K562 (cell line): Measurements from ENCODE around the gene CCDC88A. TPM values are rescaled to one million over a fixed set of nuclear protein-coding genes. Genes with fewer than 3 reads are reported as not detected.

Experiments used
- ATAC-seq: fragments of 200-7000 bp; cut with Tn5 transposase; 3 replicates; pipeline ENCODE4 v1.9.1; 2020; ENCODE audit warnings: moderate library complexity
- BruUV-seq: library from RNA; stranded (reverse); fragments of 400-500 nt; replicated peaks from 2 replicates; lab custom pipeline; 2021; lab: Mats Ljungman, UMichigan
- CTCF ChIA-PET: fragments of 300-600 bp; formaldehyde crosslinking; extraction: SDS; loops from one replicate; lab custom pipeline; 2021; ENCODE audit warnings: low intra/inter-chr PET ratio; lab: Yijun Ruan, JAX
- POLR2A ChIA-PET: fragments of 300-600, 350-650 bp; sonication (Branson Sonifier 250); formaldehyde crosslinking; extraction: SDS; loops from one replicate; lab custom pipeline; 2021; ENCODE audit warnings: antibody characterized with exemption, inconsistent platforms; lab: Yijun Ruan, JAX
- DNase-seq, 4 experiments: peaks; one replicate each; pipeline versions ENCODE4 v3.0.0 to v3.0.0-alpha.2; 2011 to 2018; ENCODE audit warnings: low spot score in 3 of 4, mixed read lengths in 3 of 4; ENCODE audit errors: extremely low read depth in 1 of 4
- FAIRE-seq: peaks from 2 replicates; lab custom pipeline; 2011; peaks lifted over from hg19 to GRCh38; lab: Jason Lieb, UNC
- H2AFZ ChIP-seq: 2 replicates; pipeline ENCODE4 v1.6.0; 2011; ENCODE audit warnings: low read depth, low read length, control low read depth, inconsistent platforms
- H3K27ac ChIP-seq: fragments of 200-600 bp; 3 replicates; pipeline ENCODE4 v1.8.0; 2011; ENCODE audit warnings: low read depth, mild to moderate bottlenecking, control low read depth, inconsistent platforms, low read length, moderate library complexity, mixed read lengths; ENCODE audit errors: extremely low read depth
- H3K27me3 ChIP-seq, 2 experiments: fragments of 300-600 bp in 1 of 2; 2 replicates in 1 of 2; 3 replicates in 1 of 2; pipeline versions ENCODE4 v1.6.0 to v1.8.0; 2011; ENCODE audit warnings: inconsistent platforms in 2 of 2, low read length in 2 of 2, mild to moderate bottlenecking in 1 of 2, mixed read lengths in 1 of 2, moderate library complexity in 1 of 2; ENCODE audit not compliant: control insufficient read depth in 2 of 2, insufficient read depth in 2 of 2
- H3K36me3 ChIP-seq: fragments of 300-600 bp; 3 replicates; pipeline ENCODE4 v1.8.0; 2011; ENCODE audit warnings: mild to moderate bottlenecking, low read length, inconsistent platforms; ENCODE audit not compliant: control insufficient read depth, insufficient read depth
- H3K4me1 ChIP-seq, 2 experiments: fragments of 200-600 bp in 1 of 2; replicated peaks in 1 of 2; 2 replicates in 1 of 2; 3 replicates in 1 of 2; pipeline versions ENCODE4 v1.5.1 to v1.8.0; 2011; ENCODE audit warnings: inconsistent platforms in 2 of 2, low read length in 2 of 2, mild to moderate bottlenecking in 1 of 2, mixed read lengths in 1 of 2, moderate library complexity in 1 of 2; ENCODE audit not compliant: control insufficient read depth in 2 of 2, insufficient read depth in 2 of 2
- H3K4me2 ChIP-seq: 2 replicates; pipeline ENCODE4 v1.6.1; 2011; ENCODE audit warnings: low read length, control low read depth, inconsistent platforms, mixed read lengths; ENCODE audit not compliant: insufficient read depth
- H3K4me3 ChIP-seq: fragments of 200-600 bp; sonication (generic), shearing (Covaris generic); 2 replicates; pipeline ENCODE4 v1.5.1; 2016; ENCODE audit warnings: control low read depth, inconsistent platforms
- H3K79me2 ChIP-seq: fragments of 200-600 bp; 3 replicates; pipeline ENCODE4 v1.8.0; 2011; ENCODE audit warnings: low read length, inconsistent platforms; ENCODE audit not compliant: control insufficient read depth, insufficient read depth
- H3K9ac ChIP-seq, 2 experiments: 2 replicates each; pipeline versions ENCODE4 v1.6.0 to v1.6.1; 2011; ENCODE audit warnings: low read depth in 2 of 2, low read length in 2 of 2, control low read depth in 1 of 2, inconsistent platforms in 1 of 2, mild to moderate bottlenecking in 1 of 2, mixed read lengths in 1 of 2; ENCODE audit not compliant: insufficient read depth in 1 of 2
- H3K9me1 ChIP-seq: one replicate; pipeline ENCODE4 v1.6.0; 2011; ENCODE audit warnings: inconsistent platforms, mild to moderate bottlenecking, low read length, moderate library complexity; ENCODE audit not compliant: control insufficient read depth, insufficient read depth
- H3K9me3 ChIP-seq: replicated peaks from 2 replicates; pipeline ENCODE4 v1.5.1; 2011; ENCODE audit warnings: low read depth, low read length, inconsistent platforms; ENCODE audit not compliant: control insufficient read depth, insufficient read depth
- H4K20me1 ChIP-seq: replicated peaks from 2 replicates; pipeline ENCODE4 v1.6.1; 2011; ENCODE audit warnings: low read length, inconsistent platforms, mixed read lengths; ENCODE audit not compliant: control insufficient read depth, insufficient read depth
- SMAD1 ChIP-seq: fragments of 150-350 bp; IDR thresholded peaks from 2 replicates; pipeline ENCODE4 v1.6.1; 2014; ENCODE audit warnings: low read length, low read depth; ENCODE audit not compliant: partially characterized antibody
- SMC3 ChIP-seq: conservative IDR thresholded peaks from 2 replicates; pipeline ENCODE4 v1.6.1; 2011; ENCODE audit warnings: low read depth, low read length, improper control_type of control experiment; ENCODE audit not compliant: insufficient read depth
- ZFX ChIP-seq: sonication (generic); formaldehyde crosslinking; IDR thresholded peaks from 2 replicates; pipeline ENCODE4 v1.8.0; 2022; ENCODE audit warnings: mild to moderate bottlenecking, missing genetic modification reagents, moderate library complexity
- WGBS: fragments of 100-300 bp; shearing (Covaris generic); methylation state at CpG from one replicate; pipeline ENCODE4 v1.1.6; 2016; ENCODE audit warnings: low coverage, mixed read lengths; ENCODE audit not compliant: insufficient coverage; ENCODE audit errors: missing lambda C conversion rate; 5-methylcytosine and 5-hydroxymethylcytosine counted together
- in situ Hi-C: fragments of 300-500 bp; cut with MboI; formaldehyde crosslinking; loops from 4 replicates; pipeline ENCODE4 v1.15.0; 2018; ENCODE audit warnings: inconsistent platforms, mixed read lengths
- intact Hi-C: fragments of 100-400 bp; cut with micrococcal nuclease; formaldehyde crosslinking; loops from 2 replicates; pipeline ENCODE4 v1.14.2; 2022
- polyA plus RNA-seq, 8 experiments: library from polyadenylated mRNA; depleted of rRNA in 4 of 8; stranded (reverse) in 5 of 8; unstranded in 3 of 8; fragments of >200 nt; fragmentation: Nextera tagmentation in 2 of 8; fragmentation: Illumina TruSeq in 1 of 8; extraction: Ambion mirVana in 2 of 8; extraction: Trizol in 1 of 8; gene quantifications; 2 replicates each; pipeline versions ENCODE4 v1.2.1 to v1.2.3, GENCODE V29; 2011 to 2014; ENCODE audit warnings: inconsistent platforms in 1 of 8, missing spikeins in 1 of 8
- total RNA-seq, 7 experiments: library from RNA; depleted of rRNA in 6 of 7; stranded (reverse); fragments of >200 nt in 6 of 7; fragmentation: Illumina TruSeq in 2 of 7; extraction: Trizol in 2 of 7; gene quantifications; 2 replicates each; pipeline versions ENCODE4 v1.2.1 to v1.2.3, GENCODE V29; 2011 to 2021; ENCODE audit warnings: low replicate concordance in 1 of 7
- TF ChIP-seq, protein P1 (sequence below): fragments of 250-450 bp; sonication (Bioruptor Pico); IDR thresholded peaks from 2 replicates; pipeline ENCODE4 v1.4.0; 2020
- TF ChIP-seq, protein P2 (sequence below): sonication (generic); formaldehyde crosslinking; IDR thresholded peaks from 2 replicates; pipeline ENCODE4 v1.8.1; 2023; ENCODE audit warnings: mild to moderate bottlenecking, missing genetic modification reagents
- TF ChIP-seq, protein P3 (sequence below), 2 experiments: fragments of 450-650 bp in 1 of 2; sonication (generic) in 1 of 2; formaldehyde crosslinking in 1 of 2; IDR thresholded peaks in 1 of 2; conservative IDR thresholded peaks in 1 of 2; 2 replicates each; pipeline versions ENCODE4 v1.6.1 to v1.8.1; 2016 to 2023; ENCODE audit warnings: mild to moderate bottlenecking in 2 of 2, moderate library complexity in 2 of 2, inconsistent platforms in 1 of 2, missing genetic modification reagents in 1 of 2

Gene CCDC88A
- total and polyA plus RNA-seq, 9 of the 15 experiments (the other 6 are each of a cell fraction or from before 2014, with no cell fraction given): 29.3 to 102 (median 55.6) TPM

DNA sequence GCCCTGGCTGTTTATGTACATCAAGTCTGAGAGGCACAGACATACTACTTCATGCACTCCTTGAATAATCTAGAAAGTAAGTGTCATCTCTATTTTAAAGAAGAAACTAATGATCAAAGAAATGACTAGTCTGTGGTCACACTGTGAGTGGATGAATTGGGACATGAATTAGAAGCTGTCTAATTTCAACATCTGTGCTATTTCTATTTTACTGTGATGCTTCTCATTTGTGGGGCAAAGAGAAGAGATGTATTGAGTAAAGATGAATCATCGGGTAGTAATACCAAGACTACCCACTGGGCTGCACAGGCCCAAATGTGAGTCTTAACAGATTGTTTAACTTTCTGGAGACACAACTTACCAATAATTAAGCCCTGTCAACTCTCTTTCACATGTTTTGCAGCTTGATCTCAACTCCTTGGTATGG, 108.2 kb downstream of the CCDC88A start (continued):
- TF ChIP-seq, protein P1, sequence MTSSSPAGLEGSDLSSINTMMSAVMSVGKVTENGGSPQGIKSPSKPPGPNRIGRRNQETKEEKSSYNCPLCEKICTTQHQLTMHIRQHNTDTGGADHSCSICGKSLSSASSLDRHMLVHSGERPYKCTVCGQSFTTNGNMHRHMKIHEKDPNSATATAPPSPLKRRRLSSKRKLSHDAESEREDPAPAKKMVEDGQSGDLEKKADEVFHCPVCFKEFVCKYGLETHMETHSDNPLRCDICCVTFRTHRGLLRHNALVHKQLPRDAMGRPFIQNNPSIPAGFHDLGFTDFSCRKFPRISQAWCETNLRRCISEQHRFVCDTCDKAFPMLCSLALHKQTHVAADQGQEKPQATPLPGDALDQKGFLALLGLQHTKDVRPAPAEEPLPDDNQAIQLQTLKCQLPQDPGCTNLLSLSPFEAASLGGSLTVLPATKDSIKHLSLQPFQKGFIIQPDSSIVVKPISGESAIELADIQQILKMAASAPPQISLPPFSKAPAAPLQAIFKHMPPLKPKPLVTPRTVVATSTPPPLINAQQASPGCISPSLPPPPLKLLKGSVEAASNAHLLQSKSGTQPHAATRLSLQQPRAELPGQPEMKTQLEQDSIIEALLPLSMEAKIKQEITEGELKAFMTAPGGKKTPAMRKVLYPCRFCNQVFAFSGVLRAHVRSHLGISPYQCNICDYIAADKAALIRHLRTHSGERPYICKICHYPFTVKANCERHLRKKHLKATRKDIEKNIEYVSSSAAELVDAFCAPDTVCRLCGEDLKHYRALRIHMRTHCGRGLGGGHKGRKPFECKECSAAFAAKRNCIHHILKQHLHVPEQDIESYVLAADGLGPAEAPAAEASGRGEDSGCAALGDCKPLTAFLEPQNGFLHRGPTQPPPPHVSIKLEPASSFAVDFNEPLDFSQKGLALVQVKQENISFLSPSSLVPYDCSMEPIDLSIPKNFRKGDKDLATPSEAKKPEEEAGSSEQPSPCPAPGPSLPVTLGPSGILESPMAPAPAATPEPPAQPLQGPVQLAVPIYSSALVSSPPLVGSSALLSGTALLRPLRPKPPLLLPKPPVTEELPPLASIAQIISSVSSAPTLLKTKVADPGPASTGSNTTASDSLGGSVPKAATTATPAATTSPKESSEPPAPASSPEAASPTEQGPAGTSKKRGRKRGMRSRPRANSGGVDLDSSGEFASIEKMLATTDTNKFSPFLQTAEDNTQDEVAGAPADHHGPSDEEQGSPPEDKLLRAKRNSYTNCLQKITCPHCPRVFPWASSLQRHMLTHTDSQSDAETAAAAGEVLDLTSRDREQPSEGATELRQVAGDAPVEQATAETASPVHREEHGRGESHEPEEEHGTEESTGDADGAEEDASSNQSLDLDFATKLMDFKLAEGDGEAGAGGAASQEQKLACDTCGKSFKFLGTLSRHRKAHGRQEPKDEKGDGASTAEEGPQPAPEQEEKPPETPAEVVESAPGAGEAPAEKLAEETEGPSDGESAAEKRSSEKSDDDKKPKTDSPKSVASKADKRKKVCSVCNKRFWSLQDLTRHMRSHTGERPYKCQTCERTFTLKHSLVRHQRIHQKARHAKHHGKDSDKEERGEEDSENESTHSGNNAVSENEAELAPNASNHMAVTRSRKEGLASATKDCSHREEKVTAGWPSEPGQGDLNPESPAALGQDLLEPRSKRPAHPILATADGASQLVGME (CRISPR knock-in tag): no peak
- no peak for TF ChIP-seq SMAD1
- TF ChIP-seq, protein P2, sequence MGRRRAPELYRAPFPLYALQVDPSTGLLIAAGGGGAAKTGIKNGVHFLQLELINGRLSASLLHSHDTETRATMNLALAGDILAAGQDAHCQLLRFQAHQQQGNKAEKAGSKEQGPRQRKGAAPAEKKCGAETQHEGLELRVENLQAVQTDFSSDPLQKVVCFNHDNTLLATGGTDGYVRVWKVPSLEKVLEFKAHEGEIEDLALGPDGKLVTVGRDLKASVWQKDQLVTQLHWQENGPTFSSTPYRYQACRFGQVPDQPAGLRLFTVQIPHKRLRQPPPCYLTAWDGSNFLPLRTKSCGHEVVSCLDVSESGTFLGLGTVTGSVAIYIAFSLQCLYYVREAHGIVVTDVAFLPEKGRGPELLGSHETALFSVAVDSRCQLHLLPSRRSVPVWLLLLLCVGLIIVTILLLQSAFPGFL: no peak

DNA sequence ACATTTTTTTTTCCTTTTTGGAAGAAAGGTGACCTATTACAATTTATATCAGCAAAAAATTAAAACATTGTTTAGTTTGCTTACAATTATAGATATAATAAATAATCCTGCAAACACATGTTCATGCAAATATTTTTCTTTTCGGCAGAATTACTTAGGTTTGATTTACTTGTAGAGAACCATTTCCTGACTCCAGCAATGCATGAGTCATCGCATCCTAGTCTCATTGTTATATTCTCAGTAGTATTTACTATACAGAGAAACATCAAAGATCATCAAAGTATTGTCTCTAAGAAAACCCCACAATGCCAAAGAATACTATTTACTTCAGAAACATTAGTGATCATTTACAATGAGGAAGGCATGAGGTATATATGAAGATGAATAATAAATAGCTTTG, 110.2 kb downstream of the CCDC88A start:
- no peak for ATAC-seq
- Histone ChIP-seq H3K36me3 (peaks cover 76% of the 10 kb centered on the region), H3K9me1 (no peaks in the 10 kb centered on the region), H3K9me3 (no peaks in the 10 kb centered on the region), H3K4me1 (no peaks in the 10 kb centered on the region), H3K27me3 (no peaks in the 10 kb centered on the region), H3K27ac (no peak overlapping the region), H3K4me2 (no peak overlapping the region), H3K4me3 (no peak overlapping the region)
- WGBS: 95% methylated on average over 2 of the region's 2 CpGs
- intact Hi-C loops: no loop called here
- POLR2A ChIA-PET: no interaction called here
- DNase-seq: no peak
- BruUV-seq: no TSS peak
- CTCF ChIA-PET: no interaction called here
- no peak for FAIRE-seq
- TF ChIP-seq ZFX (CRISPR knock-in tag): no peak
- TF ChIP-seq SMC3: no peak
- TF ChIP-seq, protein P3, sequence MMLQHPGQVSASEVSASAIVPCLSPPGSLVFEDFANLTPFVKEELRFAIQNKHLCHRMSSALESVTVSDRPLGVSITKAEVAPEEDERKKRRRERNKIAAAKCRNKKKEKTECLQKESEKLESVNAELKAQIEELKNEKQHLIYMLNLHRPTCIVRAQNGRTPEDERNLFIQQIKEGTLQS (IDR thresholded peaks at IDR 0.05): peak; percentile 46; the same call in 1 of the 2 replicates
- TF ChIP-seq, protein P3 (CRISPR knock-in tag; conservative IDR thresholded peaks at IDR 0.05): no peak
- TF ChIP-seq, all 486 proteins: peak for 1
- Histone ChIP-seq H3K79me2 (no peaks in the 10 kb centered on the region), H3K9ac (no peak overlapping the region), H4K20me1 (no peaks in the 10 kb centered on the region), H2AFZ (no peak overlapping the region)
- in situ Hi-C loops: no loop called here
